Activated CD8-positive, alpha-beta memory T cell treated with anti-CD3 and anti-CD28 coated beads, Interleukin-2, amount 50 U/mL, for 1 hour (primary cell): ENCODE results near the gene PIP5KL1.

Experiments used
- DNase-seq: peaks from one replicate; pipeline ENCODE4 v3.0.0-alpha.2; 2020; ENCODE audit errors: extremely low read depth

PIP5KL1 gene

DNA sequence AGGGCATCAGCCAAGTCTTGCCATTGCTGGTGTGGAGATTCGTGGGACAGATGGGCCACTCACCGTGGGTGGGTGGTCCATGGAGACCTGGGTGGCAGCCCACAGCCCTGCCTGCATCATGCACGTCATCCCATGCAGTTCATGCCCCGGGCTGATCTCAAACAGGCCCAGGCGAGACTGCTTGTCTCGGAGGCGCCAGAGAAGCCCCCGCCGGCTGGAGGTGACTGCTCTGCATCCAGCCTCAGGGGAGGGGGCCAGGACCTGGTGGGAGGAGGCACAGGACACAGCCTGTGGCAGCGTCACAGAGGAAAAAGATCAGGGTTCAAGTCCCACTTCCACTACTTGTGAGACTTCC lies 975 bp downstream of the PIP5KL1 start:
- DNase-seq = no peak

DNA sequence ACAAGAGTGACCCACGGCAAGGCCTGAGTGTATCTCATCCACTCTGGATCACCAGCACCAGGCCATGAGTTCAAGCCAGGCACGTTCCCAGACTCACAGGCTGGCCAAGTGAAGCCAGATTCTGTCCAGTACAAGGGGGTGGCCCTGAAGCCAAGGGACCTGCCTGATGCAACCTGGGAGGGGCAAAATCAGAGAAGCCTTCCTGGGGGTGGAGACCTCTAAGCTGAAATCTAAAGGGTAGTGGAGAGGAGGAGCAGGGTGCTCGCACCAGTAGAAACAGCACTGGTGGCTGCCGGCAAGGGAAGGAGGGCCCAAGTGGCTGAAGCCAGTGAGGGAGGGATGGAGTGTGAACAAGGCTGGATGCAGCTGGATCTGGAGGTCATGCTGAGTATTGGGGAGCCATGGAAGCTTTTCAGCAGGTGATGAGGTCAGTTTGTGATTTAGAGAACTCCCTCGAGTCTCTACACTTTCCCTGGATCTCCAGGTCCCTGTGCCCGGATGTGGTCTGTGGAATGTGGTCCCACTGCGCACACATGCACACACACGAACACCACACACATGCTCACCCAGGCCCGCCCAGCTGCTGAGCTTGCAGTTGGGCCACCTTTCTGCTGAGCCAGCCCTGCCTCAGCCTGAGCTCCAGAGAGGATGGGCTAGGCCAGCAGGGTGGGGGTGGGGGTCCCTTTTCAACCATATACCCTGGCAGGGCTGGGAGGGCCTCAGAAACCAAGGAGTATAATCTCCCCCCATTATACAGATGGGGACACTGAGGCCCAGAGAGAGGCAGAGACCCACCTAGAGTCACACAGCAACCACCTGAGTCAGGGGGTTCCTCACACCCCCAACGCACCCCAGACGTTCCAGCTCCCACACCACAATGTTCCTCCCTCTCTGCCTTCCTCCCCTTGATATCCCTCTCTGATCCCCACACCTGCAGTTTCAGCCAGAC lies 1.6 kb downstream of the PIP5KL1 start:
- no peak for DNase-seq

DNA sequence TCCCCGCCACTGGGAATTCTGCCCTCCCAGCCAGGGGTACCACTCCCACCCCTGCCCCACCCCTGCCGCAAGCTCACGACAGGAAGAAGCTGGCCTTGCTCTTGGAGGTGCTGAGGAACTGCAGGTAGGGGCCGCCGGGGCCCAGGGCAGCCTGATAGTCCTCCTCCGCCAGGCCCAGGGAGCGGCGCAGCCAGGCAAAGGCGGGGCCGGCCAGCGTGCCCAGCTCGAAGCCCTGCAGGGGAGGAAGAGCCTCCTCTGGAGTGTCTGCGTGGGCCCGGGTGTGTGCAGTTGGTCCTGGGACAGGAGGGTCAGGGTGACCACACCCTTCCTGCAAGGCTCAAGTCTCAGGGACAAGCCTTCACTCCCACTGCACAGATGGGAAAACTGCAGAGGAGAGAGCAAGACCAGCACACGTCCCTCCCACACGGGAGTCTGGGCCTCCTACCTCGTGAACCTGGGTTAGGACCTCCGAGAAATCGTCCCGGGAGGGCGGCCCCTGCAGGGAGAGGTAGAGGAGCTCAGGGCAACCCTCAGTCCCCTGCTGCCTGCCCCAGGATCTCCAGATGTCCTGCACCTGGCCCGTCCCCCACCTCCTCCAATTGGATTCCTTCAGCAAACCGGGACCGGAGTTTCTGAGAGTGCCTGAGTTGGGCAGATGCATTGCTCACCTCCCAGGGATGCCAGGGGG lies 2.4 kb downstream of the PIP5KL1 start:
- no peak for DNase-seq

DNA sequence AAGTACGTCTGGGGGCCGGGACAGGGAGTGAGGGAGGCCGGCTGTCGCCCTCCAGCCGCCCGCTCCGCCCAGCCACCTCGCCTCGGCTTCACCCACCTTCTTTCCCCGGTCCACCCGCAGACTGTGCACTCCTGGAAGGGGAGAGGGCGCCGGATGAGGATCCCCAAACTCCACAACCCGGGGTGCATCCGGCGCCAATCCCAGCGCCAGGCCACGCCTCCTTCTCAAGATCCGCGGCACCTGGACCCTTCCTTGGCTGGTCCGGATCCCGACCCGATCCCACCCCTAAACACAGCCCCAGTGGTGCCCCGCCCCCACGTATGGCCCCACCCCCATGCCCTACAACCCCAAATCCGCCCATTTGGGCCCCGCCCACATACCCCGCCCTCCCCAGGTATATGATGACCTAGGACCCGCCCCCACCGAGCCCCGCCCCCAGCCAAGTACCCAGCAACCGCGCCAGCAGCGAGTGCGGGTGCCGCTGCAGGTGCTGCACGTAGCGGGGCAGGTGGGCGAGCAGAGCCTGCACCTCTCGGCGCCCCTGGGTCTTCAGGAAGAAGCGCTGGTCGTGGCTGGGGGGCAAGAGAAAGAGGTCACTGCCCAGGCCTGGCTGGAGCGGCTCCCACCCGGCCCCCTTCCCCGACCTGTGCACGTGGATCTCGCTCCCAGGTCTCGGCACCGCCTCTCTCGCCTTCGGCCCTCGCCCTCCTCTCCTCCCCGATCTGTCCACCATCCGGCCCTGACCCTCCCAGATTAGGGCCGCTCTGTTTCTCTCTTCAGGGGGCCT lies 3.2 kb downstream of the PIP5KL1 start:
- DNase-seq = no peak

DNA sequence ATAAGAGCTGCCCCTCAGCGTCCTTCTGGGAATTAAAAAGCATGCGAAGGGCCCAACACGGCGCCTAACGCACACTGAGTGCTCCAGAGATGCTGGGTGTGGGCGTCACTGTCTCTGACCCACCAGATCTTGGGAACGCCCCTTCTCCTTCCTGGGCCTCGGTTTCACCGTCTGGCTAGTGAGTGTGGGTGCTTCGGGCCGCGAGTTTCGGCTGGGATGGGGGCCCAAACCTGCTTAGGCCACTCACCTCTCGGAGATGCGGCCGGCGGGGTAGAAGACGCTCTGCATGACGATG lies 3.7 kb downstream of the PIP5KL1 start:
- no peak for DNase-seq

DNA sequence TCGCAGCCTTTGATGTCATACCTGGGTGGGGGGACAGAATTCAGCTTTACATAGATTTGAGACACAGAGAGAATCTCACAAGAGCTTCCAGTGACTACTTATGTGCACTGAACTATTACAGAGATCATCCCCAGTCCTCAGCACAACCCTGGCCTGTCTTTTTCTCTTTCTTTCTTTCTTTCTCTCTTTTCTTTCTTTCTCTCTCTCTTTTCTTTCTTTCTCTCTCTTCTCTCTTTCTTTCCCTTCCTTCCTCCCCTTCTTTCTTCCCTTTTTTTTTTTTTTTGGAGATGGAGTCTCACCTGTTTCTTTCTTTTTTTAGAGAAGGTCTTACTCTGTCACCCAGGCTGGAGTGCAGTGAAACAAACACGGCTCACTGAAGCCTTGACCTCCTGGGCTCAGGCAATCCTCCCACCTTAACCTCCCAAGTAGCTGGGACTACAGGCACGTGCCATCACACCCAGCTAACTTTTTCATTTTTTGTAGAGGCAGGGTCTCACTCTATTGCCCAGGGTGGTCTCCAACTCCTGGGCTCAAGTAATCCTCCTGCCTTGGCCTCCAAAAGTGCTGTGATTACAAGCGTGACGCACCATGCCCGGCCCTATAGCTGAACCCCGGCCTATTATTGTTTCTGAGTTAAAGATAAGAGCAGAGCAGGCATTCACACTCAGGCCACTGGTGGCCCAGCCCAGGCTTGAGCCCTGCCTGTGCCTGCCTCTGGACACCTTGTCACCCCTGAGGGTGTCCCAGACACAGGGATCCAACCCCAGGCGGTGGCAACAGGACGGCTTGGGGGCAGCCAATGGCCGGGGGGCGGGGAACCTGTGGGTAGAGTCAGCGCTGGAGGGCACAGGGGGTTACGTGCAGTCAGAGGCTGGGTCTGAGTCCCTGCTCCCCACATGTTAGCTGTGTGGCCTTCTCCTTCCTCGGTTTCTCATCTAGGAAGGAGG lies 4.3 kb downstream of the PIP5KL1 start:
- DNase-seq = no peak

DNA sequence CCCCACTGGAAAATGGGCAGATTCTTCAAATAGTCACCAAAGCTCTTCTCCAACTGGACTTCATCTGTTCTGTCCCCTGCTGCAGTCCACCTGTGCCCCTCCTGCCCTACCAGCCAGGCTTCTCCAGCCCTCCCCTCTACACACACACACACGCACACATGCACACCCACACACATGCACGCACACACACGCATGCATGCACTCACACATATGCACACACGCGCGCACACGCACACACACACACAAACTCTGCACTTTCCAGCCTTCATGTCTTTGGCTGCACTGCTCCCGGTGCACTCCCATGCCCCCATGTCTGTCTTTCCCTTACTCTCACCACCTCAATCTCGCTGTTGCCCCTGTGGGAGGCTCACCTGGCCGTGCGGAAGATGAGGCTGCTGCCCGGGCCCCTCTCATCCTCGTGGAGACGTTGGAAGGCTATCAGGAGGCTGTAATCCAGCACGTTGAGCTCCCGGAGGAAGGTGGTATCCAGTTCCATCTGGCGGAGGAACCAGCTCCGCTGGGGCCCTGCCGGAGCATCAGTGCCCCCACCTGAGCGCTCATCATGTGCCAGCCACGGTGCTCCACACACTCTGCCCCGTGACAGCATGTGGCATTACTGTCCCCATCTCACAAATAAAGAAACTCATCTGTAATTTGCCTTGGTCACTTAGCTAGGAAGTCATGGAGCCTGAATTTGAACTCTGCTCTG lies 5.7 kb downstream of the PIP5KL1 start:
- no peak for DNase-seq

DNA sequence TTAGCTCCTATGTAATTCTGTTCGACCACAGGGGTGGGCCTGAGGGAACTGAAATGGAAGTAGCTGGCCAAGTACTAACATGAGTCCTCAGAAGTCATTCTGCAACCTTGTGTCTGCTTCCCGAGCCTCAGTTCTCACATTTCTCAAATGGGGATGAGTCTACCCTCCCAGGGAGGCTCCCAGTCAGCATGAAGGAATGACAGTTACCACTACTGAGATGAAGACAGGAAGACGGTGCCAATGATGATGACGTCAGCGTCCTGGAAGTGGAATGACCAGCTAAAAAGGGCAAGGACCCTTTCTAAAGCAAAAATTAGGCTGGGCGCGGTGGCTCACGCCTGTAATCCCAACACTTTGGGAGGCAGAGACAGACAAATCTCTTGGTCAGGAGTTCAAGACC lies 6.8 kb downstream of the PIP5KL1 start:
- no peak for DNase-seq

DNA sequence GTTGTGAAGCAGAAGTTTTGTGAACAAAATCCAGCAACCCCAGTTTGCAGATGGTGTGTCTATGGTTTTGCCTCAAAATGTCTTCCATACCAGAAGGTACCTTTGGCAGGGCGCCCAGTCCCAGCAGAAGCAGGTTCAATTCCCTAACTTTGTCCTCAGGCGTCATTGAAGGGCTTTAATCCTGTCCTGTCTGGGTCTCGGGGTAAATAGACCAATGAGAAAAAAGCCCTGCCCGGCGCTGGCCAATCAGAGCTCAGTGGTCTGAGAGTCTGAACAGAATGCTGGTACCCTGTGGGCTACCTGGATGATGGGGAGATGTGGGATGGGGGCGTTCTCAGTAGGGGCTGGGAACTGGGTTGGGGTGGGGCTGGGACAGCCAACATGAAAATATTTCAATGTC lies 7.5 kb downstream of the PIP5KL1 start:
- DNase-seq = no peak

DNA sequence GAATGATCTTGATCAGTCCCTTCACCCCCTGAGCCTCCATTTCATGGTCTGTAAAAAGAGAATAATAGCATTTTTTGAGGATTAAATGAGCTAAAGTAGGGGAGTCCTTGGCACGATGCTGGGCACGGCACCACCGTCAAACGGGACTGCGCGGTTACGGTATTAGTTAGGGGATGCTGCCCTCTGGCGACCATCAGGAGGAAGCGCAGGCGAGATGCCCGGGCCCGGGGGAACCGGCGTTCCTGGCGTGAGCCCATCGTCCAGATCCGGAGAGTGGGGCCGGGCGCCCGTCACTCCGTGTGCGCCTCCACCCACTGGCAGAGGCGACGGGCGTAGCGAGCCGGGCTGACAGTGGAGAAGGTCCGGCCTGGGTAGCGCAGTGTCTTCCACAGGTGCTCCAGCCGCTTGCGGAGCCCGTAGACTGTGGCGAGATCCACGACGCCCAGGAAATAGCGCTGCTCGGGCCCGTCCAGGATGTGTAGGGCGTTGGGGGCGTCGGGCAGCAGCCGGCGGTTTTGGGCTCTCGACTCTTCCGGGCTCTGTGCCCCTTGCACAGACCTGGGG lies 8.9 kb downstream of the PIP5KL1 start:
- DNase-seq = no peak

DNA sequence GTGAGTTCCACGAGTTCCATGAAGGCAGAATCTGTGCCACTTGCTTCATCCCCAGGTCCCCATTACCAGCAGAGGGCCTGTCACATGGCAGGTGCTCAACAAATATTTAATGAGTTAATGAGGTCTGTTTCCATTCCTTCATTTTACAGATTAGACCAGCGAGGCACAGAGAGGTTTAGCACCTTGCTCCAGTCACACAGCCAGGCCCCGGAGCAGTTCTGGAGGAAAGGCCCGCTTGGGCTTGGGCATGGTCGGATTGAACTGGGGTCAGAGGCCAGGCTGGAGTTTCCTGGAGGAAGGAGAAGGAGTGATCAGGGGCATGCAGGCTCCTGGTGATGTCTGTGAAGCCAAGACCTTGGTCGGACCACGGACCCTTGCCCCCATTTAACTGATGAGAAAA lies 9.8 kb downstream of the PIP5KL1 start:
- no peak for DNase-seq

DNA sequence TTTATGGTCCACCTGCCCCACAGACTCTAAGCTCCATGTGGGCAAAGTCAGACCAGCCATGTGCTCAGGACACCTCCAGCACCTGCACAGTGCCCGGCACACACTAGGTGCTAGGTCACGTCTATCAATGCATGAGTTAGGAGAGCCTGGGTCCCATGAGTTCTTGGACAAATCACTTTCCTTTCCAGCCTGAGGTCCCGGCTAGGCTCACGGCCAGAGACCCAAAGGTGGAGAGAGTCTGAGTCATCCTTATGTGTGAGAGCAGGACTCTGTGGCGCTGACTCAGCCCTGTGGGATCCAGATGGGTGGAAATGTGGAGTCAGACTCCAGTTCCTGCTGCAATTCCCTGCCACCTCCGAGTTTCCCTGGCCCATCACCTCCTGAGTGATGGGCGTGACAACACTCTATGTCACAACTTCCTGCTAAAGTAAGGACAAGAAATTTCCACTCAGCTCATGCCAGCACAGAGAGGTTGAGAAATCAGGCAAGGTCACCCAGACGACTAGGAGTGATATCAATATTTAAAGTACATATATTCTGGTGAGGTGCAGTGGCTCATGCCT lies 11.2 kb downstream of the PIP5KL1 start:
- no peak for DNase-seq

DNA sequence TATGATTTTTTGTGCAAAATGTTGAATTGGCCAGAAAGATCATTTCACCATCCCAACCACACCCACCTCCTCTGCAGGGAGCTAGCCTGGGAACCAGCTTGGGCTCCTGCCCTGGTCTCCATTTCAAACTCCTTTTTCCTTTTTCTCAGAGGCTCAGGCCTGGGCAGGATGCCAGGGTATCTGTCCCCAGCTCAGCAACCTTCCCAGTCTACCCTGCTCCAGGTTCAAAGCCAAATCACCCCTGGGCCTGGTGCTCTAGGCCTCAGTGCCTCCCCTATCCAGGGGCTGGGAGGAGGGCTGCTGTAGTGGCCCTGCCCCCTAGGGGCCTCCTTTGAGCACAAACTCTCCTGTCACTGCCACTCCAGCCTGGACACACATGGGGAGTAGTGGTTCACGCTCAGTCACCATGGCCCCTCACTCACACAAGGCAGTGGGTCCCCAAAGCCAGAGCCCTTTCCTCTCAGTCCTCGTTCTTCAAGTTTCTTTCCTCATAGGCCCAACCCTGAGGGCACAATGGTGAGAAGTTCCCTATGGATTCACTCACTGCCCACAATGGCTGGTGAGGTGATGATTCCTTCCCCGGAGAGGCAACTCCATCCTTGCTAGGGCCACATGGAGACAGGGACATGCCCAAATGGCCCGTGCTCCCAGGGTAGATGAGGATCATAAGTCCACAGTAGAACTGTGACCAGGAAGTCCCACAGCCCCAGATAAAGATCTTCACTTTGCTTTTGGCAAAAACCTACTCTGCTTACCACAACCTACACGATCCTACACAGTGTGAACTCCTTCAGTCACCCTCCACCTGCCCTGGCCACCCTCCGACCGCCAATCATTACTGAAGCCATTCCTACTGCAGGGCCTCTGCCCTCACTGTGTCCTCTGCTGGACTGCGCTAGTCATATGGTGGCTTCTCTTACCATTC lies 12.1 kb downstream of the PIP5KL1 start:
- no peak for DNase-seq

DNA sequence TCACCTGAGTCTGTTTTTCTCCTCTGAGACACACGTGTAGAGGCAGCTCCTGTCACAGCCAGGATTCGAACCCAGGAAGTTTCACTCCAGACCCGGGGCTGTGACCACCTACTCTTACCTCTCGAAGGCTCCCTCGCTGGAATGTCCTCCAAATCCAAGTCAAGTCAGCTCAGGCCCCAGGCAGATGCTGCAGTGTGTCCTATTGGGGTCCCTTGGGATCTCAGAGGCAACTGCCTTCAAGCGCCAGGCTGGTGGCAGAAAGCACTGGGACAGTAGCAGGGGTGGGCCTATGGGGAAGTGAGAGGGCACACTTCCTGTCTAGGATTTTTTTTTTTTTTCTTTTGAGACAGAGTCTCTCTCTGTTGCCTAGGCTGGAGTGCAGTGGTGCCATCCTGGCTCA lies 13.0 kb downstream of the PIP5KL1 start:
- no peak for DNase-seq

DNA sequence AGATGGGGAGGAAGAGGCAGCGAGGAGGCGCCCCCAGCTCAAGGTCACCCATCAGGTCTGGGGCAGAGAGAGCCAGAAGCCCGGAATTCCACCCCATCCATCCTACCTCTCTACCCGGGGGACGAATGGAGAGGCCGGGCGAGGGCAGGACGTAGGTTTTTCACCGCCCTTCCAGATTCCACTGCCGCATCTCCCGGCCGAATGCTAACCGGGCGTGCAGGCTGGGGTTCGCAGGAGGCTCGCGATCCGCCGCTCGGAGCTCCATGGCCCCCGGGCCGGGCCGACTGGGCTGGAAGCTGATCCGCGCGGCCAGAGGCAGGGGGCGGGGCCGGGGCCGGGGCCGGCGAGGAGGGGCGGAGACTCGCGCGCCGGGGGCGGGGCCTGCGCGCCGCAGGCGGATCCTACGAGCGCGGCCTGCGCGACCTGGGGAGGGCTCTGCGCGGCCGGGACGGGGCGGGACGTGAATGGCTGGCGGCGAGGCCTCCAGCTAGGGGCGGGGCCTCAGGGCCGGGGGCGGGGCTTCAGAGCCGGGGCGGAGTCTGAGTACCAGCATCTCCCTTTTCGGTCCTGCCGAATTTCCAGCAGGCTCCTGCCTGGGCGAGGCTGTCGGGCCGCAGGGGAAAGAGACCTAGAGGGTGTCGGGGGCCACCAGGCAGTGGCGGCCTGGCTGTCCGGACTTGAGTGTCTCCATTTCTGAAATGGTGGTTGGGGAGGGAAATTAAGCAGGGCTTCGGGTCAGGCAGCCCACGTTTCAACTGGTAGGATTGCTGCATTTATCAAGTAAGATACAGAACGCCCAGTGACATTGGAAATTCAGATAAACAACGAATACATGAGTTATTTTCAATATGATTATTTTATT lies 13.6 kb downstream of the PIP5KL1 start, which contains the start of gene ST6GALNAC4:
ST6GALNAC4 (minus strand) TSS at position 322 of the 862 bp plus-strand sequence. CDS start 622 bp downstream, outside the sequence.
- peak; percentile 69 for DNase-seq

DNA sequence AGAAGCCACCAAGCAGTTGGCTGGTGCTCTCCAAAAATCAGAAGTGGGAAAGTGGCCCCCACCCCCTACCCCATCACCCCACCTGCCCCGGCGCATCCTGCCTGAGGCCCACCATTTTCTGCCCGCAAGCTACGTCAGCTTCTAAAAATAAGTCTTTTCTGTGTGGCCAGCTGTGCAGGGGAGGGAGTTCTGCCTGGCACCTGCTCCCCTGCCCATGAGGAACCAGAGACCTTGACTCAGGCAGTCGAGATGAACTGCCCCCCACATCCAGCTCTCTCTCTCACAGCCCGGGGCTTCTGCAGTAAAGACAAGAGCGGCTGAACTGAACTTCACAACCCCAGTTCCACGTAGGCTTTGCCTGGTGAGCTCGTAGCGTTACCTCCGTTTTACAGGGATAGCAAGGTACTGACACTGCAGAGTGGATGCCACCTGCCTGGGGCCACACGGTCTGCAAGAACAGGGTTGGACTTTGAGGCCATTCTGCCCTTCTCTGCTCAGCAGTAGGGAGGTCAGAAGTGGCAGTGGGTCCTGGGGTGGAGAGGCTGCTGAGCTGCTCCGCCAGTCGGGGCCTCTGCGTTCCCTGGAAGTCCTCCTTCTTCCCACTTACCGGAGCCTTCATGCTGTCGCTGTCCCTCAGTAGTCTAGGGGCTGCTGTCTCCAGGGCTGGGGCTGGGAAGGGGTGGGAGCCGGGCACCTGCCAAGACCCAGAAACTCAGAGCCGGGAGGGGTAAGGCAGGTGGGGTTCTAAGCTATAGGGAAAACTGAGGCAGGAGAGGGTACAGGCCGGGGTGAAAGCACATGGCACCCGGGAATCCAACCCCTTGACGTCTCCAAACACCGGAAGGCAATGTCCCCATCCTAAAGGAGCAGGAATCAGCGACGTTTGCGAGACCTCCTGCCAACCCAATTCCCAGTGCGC lies 14.5 kb downstream of the PIP5KL1 start:
- DNase-seq = no peak

DNA sequence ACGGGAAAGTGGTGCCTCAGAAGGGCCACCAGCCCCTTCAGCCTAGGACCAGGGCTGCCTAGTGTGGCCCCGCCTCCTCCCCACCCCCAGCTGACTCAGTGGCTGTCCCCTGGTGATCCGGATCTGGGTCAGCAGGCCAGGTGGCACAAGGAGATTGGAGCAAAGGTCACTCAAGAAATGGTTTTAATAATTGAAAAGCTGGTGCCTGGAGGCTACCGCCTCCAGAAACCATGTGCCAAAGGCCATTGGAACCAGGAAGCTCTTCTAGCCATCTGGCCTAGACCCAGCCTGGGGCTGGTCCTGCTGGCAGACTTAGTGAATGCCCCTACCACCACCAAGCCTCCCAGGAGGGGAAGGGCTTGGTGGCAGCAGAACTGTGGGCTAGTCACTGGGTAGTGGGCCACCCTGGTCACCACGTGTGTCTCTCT lies 15.2 kb downstream of the PIP5KL1 start:
- DNase-seq = no peak
